ENCODE measurements around the gene PSMB5. TPM values are rescaled to one million over a fixed set of nuclear protein-coding genes. Genes with fewer than 3 reads are reported as not detected.

PSMB5 gene
- total and polyA plus RNA-seq, 2 of the 13 experiments (the other 11 are each of a cell fraction or from before 2014, with no cell fraction given), result 705 to 871 TPM

DNA sequence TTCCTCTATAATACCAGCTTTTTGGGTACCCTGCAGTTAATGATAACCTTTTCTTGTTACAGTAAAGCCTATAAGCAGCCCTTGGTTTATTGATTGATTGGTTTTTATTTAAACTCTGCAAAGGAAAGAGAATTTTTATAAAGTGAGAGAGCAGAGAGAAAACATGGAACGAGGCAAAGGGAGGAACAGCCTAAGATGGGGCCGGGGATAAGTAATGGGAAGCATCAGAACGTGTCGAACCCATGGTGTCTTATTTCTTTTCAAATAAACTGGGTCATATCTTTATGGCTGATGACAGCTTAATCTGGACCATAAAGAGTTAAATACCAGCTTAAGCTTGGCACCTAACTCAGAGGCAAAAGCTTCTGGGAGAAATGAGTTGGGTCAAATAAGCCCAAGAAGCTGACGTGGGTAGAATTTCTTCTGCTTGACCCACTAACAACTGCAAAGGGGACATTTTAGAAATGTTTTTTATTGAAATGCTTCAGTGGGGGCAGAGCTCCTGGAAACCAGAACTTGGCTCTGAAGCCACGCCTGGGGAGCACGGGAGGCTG, 12.7 kb downstream of the PSMB5 start:
- WGBS (ENCODE audit: low lambda C conversion rate), result 93% methylated on average over 7 of the region's 7 CpGs
- H3K4me3 ChIP-seq (replicated peaks in 1 of 3; ENCODE audit: insufficient read depth in 1 of 3, low read depth in 2 of 3, low read length in 3 of 3), result no peak overlapping the region
- no TSS peak for BruUV-seq (replicated peaks)
- no peaks in the 10 kb centered on the region for H3K9me3 ChIP-seq (ENCODE audit: low read length)
- intact Hi-C loops (cut with micrococcal nuclease; ENCODE audit: unreplicated experiment) (no loop called here), in situ Hi-C loops (cut with HindIII; ENCODE audit: extremely low pct_ligation_motif_present, low pct_unique_long_range_greater_than_20kb) (no loop called here)
- peaks cover 12 to 20% of the 10 kb centered on the region in 2 experiments for H3K36me3 ChIP-seq (replicated peaks in 1 of 2; ENCODE audit: control insufficient read depth in 1 of 2, insufficient read depth in 2 of 2, low read length in 2 of 2)
- no peak overlapping the region for H3K27ac ChIP-seq (ENCODE audit: extremely low read length, insufficient read depth, low read length)
- ATAC-seq (no peak), DNase-seq (ENCODE audit: low spot score) (no peak), FAIRE-seq (no peak)
- TF ChIP-seq ZNF652 (CRISPR knock-in tag; IDR thresholded peaks at IDR 0.05; ENCODE audit: borderline replicate concordance, low read depth) (peak; percentile 81), POLR2AphosphoS5 (IDR thresholded peaks at IDR 0.05; ENCODE audit: low read depth, low read length) (0 out of 2 replicates have a peak, but pooled peaks have one; percentile 30), FOXO4 (CRISPR knock-in tag; conservative IDR thresholded peaks at IDR 0.05) (0 out of 2 replicates have a peak, but pooled peaks have one; percentile 76), MXD4 (CRISPR knock-in tag; IDR thresholded peaks at IDR 0.05) (no peak), ARNT (IDR thresholded peaks at IDR 0.05) (no peak), ZNF570 (CRISPR knock-in tag; IDR thresholded peaks at IDR 0.05; ENCODE audit: borderline replicate concordance) (no peak), SSRP1 (CRISPR knock-in tag; IDR thresholded peaks at IDR 0.05) (0 out of 2 replicates have a peak, but pooled peaks have one; percentile 53), MIXL1 (CRISPR knock-in tag; IDR thresholded peaks at IDR 0.05) (no peak), TCF7L2 (IDR thresholded peaks at IDR 0.05; ENCODE audit: low read depth, low read length) (0 out of 2 replicates have a peak, but pooled peaks have one; percentile 12), RBM22 (optimal IDR thresholded peaks at IDR 0.05; ENCODE audit: low read length) (peak; percentile 82)
- TF ChIP-seq, protein P1, sequence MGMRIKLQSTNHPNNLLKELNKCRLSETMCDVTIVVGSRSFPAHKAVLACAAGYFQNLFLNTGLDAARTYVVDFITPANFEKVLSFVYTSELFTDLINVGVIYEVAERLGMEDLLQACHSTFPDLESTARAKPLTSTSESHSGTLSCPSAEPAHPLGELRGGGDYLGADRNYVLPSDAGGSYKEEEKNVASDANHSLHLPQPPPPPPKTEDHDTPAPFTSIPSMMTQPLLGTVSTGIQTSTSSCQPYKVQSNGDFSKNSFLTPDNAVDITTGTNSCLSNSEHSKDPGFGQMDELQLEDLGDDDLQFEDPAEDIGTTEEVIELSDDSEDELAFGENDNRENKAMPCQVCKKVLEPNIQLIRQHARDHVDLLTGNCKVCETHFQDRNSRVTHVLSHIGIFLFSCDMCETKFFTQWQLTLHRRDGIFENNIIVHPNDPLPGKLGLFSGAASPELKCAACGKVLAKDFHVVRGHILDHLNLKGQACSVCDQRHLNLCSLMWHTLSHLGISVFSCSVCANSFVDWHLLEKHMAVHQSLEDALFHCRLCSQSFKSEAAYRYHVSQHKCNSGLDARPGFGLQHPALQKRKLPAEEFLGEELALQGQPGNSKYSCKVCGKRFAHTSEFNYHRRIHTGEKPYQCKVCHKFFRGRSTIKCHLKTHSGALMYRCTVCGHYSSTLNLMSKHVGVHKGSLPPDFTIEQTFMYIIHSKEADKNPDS (CRISPR knock-in tag; IDR thresholded peaks at IDR 0.05), result 0 out of 2 replicates have a peak, but pooled peaks have one; percentile 20
- H3K4me2 ChIP-seq (ENCODE audit: low read depth, low read length), result no peak overlapping the region
- H3K9ac ChIP-seq (ENCODE audit: insufficient read depth, low read depth, low read length), result no peak overlapping the region
- H4K20me1 ChIP-seq (ENCODE audit: insufficient read depth, low read length), result 0 out of 2 replicates have a peak, but pooled peaks cover 6% of the 10 kb centered on the region
- ChIA-PET CTCF (ENCODE audit: low intra/inter-chr PET ratio, low total read pairs) (no interaction called here), POLR2A (interaction anchor here (1.0 to 15.1 kb wide), 5 partner anchors 9 to 27 kb away, joined by 3 to 203 read pairs (median 4); no protein-coding TSS in a partner anchor)
- no peaks in the 10 kb centered on the region for H3K79me2 ChIP-seq (ENCODE audit: insufficient read depth, low read length)
- H3K27me3 ChIP-seq (ENCODE audit: control insufficient read depth in 1 of 2, insufficient read depth in 2 of 2, low read length in 2 of 2), result no peaks in the 10 kb centered on the region
- H2AFZ ChIP-seq (ENCODE audit: low read length), result no peak overlapping the region
- peaks cover 17% of the 10 kb centered on the region for H3K4me1 ChIP-seq (ENCODE audit: insufficient read depth, low read length)
